GM11168 (cell line): ENCODE measurements around the gene ANAPC5.
"Not testable (repeated sequence)": the region's sequence is repeated elsewhere in the genome, so short reads cannot be mapped to it uniquely, and the experiment has no call there.

Experiments used
- in situ Hi-C: fragments of 300-500 bp; cut with MboI; formaldehyde crosslinking; loops from one replicate; pipeline ENCODE4 v1.12.0; 2022; ENCODE audit warnings: low sequenced_read_pairs; ENCODE audit not compliant: unreplicated experiment

The ANAPC5 gene, protein sequence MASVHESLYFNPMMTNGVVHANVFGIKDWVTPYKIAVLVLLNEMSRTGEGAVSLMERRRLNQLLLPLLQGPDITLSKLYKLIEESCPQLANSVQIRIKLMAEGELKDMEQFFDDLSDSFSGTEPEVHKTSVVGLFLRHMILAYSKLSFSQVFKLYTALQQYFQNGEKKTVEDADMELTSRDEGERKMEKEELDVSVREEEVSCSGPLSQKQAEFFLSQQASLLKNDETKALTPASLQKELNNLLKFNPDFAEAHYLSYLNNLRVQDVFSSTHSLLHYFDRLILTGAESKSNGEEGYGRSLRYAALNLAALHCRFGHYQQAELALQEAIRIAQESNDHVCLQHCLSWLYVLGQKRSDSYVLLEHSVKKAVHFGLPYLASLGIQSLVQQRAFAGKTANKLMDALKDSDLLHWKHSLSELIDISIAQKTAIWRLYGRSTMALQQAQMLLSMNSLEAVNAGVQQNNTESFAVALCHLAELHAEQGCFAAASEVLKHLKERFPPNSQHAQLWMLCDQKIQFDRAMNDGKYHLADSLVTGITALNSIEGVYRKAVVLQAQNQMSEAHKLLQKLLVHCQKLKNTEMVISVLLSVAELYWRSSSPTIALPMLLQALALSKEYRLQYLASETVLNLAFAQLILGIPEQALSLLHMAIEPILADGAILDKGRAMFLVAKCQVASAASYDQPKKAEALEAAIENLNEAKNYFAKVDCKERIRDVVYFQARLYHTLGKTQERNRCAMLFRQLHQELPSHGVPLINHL

GRCh38 chr12:121351820-121352681 is at the start of gene ANAPC5:
TSS of gene ANAPC5 (minus strand) at chr12:121352411. CDS start at chr12:121352340, 71 bp downstream.
- in situ Hi-C loops = no loop called here

GRCh38 chr12:121400332-121401139 is 48.3 kb upstream of the ANAPC5 start:
- in situ Hi-C loops = no loop called here

- in situ Hi-C loops = no loop called here
Observed at GRCh38 chr12:121399391-121400331, 47.5 kb upstream of the ANAPC5 start, which contains the start of gene RNF34. TSS of gene RNF34 (plus strand) at chr12:121400118. CDS start at chr12:121400213, 95 bp downstream.

DNA sequence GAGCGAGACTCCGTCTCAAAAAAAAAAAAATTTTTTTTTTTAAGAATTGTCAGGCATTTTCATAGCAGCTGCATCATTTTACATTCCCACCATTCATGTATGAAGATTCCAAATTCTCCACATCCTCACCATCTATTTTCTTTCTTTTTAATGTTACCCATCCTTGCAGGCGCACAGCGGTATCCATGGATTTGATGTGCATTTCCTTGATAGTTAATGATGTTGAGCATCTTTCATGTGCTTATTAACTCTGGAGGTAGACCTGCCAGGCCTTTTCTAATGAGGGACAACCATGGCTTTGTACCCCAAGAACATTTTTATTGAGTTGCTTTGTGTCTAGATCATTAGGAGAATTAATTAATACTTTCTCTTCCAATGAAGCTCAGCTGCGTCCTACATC is 46.1 kb upstream of the ANAPC5 start:
- in situ Hi-C loops = no loop called here

DNA sequence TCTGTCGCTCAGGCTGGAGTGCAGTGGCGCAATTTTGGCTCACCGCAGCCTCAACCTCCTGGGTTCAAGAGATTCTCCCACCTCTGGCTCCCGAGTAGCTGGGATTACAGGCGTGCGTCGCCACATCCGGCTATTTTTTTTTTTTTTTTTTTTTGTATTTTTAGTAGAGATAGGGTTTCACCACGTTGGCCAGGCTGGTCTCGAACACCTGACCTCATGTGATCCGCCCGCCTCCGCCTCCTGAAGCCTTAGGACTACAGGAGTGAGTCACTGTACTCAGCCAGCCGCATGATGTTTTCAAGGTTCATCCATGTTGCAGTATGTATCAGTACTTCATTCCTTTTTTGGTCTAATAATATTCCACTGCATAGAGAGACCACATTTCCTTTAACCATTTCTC is 45.3 kb upstream of the ANAPC5 start:
- in situ Hi-C loops = no loop called here

GRCh38 chr12:121392325-121392716 is 40.1 kb upstream of the ANAPC5 start:
- in situ Hi-C loops = no loop called here

DNA sequence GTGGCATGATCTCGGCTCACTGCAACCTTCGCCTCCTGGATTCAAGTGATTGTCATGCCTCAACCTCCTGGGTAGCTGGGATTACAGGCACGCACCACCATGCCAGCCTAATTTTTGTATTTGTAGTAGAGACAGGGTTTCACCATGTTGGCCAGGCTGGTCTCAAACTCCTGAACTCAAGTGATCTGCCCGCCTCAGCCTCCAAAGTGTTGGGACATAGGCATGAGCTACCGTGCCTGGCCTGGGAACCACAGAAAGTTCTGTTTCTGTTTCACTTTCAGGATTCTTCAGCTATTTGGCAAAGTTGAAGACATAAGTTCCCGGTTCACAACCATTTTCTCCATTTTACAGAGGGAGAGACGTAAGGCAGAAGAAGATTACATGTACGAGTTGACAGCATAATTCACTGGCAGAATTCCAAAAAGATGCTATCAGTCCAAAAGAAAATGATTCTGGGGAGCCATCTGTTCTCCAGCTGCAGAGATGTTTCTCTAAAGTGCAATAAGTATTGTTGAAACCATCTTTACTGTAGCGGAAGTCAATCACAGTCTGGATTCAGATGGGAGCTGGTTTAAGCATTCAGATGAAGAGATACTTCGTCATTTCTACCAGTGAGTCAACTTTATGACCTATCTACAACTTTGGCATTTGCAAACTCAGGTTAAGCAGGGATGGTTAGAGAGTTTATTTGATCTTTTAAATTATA is 39.6 kb upstream of the ANAPC5 start:
- in situ Hi-C loops = no loop called here

DNA sequence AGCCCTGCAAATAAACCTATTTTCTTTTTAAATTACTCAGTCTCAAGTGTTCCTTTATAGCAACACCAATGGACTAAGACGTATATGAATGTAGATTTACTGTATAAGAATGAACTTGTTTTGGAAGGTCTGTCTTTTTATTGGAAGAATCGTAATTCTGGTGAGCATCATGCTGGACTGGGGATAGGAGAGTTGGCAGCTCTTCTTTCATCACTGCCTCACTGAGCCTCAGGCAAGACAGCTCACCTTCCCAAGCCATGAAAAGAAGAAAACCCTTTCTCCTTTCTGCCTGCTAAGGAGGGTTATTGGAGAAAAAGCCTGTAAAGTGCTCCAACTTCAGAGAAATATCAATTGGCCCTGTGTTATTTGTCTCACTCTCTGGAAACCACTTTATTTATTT is 38.6 kb upstream of the ANAPC5 start:
- in situ Hi-C loops = no loop called here

GRCh38 chr12:121388421-121388981 is 36.3 kb upstream of the ANAPC5 start:
- in situ Hi-C loops = no loop called here

DNA sequence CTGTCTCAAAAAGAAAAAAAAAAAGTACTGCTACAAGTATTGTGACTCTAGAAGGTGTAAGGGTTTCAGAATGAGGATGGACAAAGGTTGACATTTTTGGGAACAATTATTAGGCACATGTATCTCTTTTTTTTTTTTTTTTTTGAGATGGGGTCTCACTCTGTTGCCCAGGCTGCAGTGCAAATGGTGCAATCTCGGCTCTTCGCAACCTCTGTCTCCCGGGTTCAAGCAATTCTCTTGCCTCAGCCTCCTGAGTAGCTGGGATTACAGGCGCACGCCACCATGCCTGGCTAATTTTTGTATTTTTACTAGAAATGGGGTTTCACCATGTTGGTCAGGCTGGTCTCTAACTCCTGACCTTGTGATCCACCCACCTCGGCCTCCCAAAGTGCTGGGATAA is 32.7 kb upstream of the ANAPC5 start:
- in situ Hi-C loops = not testable (repeated sequence)

DNA sequence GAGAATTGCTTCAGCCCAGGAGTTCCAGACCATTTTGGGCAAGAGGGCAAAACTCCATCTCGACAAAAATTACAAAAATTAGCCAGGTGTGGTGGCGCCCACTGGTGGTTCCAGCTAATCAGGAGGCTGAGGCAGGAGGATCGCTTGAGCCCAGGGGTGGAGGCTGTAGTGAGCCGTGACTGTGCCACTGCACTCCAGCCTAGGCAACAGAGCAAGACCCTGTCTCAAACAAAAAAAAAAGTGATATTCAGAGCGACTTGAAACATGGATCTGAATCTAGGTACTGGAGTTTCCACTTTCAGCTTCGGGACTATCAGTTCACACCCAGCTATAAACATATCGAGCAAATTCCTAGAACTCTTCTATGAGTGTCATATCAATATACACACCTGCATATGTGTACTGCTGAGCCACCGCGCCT is 31.4 kb upstream of the ANAPC5 start:
- in situ Hi-C loops = no loop called here

DNA sequence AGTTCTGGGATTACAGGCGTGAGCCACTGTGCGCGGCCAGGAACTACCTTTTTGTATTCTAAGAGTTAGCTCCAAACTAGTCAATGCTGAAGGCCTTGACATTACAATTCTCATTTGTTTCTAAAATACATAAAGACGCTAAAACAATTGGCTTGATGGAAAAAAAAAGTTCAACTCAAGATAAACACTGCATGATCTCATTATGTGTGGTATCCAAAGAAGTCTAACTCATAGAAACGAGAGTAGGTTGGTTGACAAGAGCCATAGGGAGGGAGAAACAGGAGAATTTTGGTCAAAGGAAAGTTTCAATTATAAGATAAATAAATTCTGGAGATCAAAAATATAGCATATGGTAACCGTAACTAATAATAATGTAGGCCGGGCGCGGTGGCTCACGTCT is 27.7 kb upstream of the ANAPC5 start:
- in situ Hi-C loops = no loop called here

- in situ Hi-C loops = no loop called here
Observed at GRCh38 chr12:121378736-121379135, 26.5 kb upstream of the ANAPC5 start.

DNA sequence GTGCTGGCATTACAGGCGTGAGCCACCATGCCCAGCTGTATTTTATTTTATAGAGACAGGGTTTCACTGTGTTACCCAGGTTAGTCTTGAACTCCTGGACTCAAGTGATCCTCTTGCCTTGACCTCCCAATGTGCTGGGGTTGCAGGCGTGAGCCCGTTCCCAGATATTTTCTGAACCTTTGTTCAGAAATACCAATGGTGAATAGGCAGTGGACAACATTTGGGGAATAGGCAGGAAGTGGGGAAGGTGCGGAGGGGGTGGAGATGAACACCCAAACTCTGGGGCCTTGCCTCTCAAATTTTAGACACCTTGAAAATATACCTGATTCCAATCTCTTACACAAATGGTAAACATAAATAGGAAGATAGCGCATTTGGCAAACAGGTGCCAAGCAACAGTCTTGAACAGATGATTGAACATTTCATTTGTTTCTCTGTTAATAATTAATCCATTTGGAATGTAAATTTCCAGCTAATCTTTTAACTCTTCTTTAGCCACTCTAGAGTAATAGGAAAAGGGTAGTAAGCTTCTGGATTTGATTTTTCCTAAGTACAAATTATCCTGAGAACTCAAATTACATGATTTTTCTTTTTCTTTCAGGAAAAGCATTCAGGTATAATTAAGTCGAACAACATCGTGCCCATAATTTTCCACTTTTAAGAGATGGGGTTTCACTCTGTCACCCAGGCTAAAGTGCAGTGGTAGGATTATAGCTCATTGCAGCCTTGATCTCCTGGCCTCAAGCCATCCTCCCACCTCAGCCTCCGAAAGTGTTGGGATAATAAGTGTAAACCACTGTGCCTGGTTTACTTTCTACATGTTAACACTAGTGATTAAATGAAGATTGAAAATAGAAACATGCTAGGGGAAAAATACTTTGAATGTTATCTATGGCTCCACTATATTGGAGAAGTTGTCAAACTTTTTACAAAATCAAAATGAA is 24.8 kb upstream of the ANAPC5 start:
- in situ Hi-C loops = no loop called here

DNA sequence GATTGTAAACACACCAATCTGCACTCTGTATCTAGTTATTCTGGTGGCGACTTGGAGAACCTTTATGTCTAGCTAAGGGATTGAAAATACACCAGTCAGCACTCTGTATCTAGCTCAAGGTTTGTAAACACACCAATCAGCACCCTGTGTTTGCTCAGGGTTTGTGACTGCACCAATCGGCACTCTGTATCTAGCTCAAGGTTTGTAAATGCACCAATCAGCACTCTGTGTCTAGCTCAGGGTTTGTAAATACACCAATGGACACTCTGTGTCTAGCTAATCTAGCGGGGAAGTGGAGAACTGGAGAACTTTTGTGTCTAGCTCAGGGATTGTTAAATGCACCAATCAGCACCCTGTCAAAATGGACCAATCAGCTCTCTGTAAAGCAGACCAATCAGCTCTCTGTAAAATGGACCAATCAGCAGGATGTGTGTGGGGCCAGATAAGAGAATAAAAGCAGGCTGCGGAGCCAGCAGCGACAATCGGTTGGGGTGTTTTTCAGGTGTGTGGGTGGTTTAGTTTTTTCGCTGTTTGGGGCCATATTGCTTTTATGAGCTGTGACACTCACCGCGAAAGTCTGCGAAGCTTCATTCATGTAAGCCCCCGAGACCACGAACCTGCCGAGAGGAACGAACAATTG is 22.9 kb upstream of the ANAPC5 start:
- in situ Hi-C loops = not testable (repeated sequence)

DNA sequence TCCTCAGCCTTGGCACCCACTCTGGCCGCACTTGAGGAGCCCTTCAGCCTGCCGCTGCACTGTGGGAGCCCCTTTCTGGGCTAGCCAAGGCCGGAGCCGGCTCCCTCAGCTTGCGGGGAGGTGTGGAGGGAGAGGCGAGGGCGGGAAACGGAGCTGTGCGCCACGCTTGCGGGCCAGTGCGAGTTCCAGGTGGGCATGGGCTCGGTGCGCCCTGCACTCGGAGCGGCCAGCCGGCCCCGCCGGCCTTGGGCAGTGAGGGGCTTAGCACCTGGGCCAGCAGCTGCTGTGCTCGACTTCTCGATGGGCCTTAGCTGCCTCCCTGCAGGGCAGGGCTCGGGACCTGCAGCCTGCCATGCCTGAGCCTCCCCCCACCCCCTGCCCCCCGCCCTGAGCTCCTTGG is 22.1 kb upstream of the ANAPC5 start:
- in situ Hi-C loops = not testable (repeated sequence)
